SJSA1 (cell line): ENCODE data around the gene GPR84. TPM values are rescaled to one million over a fixed set of nuclear protein-coding genes. Genes with fewer than 3 reads are reported as not detected.
"Not testable (repeated sequence)": the region's sequence is repeated elsewhere in the genome, so short reads cannot be mapped to it uniquely, and the experiment has no call there.

Source experiments
- DNase-seq, 2 experiments: peaks; one replicate each; pipeline ENCODE4 v3.0.0-alpha.2; 2015 to 2020; ENCODE audit warnings: low spot score in 2 of 2, low read depth in 1 of 2
- H3K27ac ChIP-seq: fragments of 250-450 bp; sonication (Bioruptor Pico); 2 replicates; pipeline ENCODE4 v1.5.1; 2020; ENCODE audit warnings: mild to moderate bottlenecking, moderate library complexity
- H3K27me3 ChIP-seq: fragments of 250-450 bp; sonication (Bioruptor Pico); replicated peaks from 2 replicates; pipeline ENCODE4 v1.5.1; 2020; ENCODE audit warnings: mild to moderate bottlenecking, moderate library complexity
- H3K36me3 ChIP-seq: fragments of 250-450 bp; sonication (Bioruptor Pico); 2 replicates; pipeline ENCODE4 v1.5.1; 2020; ENCODE audit warnings: mild to moderate bottlenecking
- H3K4me1 ChIP-seq: fragments of 250-450 bp; sonication (Bioruptor Pico); replicated peaks from 2 replicates; pipeline ENCODE4 v1.6.1; 2021; ENCODE audit warnings: mild to moderate bottlenecking
- H3K4me3 ChIP-seq: fragments of 250-450 bp; sonication (Bioruptor Pico); 2 replicates; pipeline ENCODE4 v1.5.1; 2020; ENCODE audit warnings: mild to moderate bottlenecking
- H3K9me3 ChIP-seq: fragments of 250-450 bp; sonication (Bioruptor Pico); replicated peaks from 2 replicates; pipeline ENCODE4 v1.5.1; 2020; ENCODE audit warnings: mild to moderate bottlenecking
- total RNA-seq: library from RNA; depleted of rRNA; stranded (reverse); fragments of >200 nt; shearing (Covaris generic); gene quantifications from 2 replicates; pipeline ENCODE4 v1.2.3, GENCODE V29; 2014

GPR84 gene
- total RNA-seq, 1 experiment from 2014 or later = not detected

DNA sequence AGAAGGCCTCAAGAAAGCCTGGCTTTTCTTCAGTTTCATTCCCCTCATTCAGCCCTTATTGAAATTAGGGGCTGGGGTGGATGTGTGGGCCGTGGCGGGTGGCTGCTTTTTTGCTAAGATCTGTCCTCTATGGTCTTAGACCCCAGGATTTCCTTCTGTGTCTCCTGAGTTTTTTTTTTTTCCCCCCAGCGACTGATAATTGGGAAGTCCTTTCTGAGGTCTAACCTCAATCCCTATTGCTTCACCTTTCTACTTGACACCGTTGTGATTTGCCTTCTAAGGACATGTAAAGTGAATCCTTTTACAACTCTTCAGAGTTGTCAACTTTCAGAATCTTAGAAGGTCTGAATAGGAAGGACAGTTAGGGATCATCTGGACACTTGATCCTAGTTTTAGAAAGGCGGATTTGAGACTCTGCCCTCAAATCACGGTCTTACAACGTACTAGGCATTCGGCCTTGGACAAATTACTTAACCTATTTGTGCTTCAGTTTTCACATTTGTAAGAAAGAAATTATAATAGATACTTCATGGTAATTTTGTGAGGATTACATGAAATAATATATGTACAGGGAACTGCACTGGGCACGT is 4.4 kb downstream of the GPR84 start:
- no peak for DNase-seq
- H3K4me1 ChIP-seq = peaks cover 29% of the 10 kb centered on the region
- no peaks in the 10 kb centered on the region for H3K27me3 ChIP-seq
- H3K4me3 ChIP-seq = peak overlapping the region; percentile 43
- H3K9me3 ChIP-seq = no peaks in the 10 kb centered on the region
- no peaks in the 10 kb centered on the region for H3K36me3 ChIP-seq
- H3K27ac ChIP-seq = peak overlapping the region; percentile 78

DNA sequence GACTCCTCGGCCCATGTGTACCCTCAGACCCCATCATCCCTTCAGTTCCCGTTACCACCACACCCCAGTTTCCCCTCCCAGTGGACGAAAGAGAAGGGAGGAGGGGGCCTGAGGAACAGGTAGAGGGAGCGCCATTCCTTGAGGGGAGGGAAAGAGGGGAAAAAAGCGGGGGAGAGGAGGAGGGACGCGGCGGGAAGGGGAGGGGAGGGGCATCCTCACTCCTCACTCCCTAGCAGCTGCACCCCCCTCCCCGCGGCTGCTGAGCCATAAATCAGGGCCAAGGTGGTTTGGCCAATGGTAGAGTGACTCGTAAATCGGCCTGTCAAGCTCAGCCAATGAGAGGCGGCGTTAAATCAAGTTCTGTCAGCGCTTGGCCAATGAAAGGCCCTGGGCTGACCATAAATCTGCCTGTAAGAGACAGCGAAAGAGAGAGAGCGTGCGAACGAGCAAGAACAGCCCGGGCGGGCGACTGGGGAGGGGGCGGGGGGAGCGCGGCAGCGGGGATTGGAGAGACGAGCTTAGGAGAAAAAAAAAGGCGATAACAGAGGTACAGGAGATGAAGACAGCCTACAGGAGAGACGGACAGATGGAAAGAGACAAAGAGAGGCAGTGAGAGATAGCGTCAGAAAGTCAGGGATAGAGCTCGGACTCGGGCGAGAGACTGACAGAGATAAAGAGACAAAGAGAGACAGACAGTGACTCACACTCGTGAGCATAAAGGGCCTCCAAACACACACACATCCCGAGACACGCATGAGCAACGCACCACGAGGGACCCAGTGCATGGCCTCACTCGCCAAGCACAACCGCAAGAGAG is 5.1 kb downstream of the GPR84 start:
- H3K27ac ChIP-seq = peak overlapping the region; percentile 78
- DNase-seq = peak; percentile 96 to 98
- peak overlapping the region; percentile 43 for H3K4me3 ChIP-seq
- no peaks in the 10 kb centered on the region for H3K9me3 ChIP-seq
- H3K27me3 ChIP-seq = no peaks in the 10 kb centered on the region
- peaks cover 29% of the 10 kb centered on the region for H3K4me1 ChIP-seq
- no peaks in the 10 kb centered on the region for H3K36me3 ChIP-seq

DNA sequence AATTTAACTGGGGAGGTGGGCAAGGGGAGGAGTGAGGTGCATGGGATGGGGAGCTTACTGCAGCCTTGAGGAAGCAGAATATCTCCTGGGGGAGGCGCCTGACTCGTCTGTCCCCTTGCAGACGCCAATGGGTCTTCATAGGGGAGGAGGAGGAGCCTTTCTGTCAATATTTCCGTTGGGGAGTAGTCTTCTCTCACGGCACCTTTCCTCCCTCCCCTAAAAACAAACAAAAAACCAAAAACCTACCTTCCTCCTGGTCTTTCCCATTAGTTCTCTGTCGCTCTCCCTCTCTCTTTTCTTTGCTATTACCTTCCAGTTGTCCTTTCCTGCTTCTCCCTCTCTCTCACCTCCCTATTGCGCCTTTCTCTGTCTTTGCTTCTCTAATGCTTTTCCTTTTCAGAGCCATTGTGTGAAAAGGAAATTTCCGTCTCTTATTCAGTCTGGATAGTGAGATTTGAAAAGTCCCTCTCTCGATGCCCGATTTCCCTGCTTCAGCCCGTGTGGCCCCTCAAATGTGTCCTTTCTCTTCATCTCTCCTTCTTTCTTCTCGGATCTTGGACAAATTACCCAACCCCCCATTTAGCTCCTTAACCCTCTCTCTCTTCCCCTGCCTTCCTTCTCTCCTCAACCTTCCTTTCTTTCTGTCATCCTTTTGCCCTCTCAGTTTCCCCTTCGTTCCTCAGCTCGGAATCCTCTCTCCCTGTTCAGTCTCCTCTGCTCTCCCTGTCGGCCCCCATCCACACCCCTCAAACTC is 5.9 kb downstream of the GPR84 start:
- H3K4me1 ChIP-seq = peaks cover 29% of the 10 kb centered on the region
- no peaks in the 10 kb centered on the region for H3K27me3 ChIP-seq
- H3K27ac ChIP-seq = peak overlapping the region; percentile 73
- H3K4me3 ChIP-seq = peak overlapping the region; percentile 43
- H3K9me3 ChIP-seq = no peaks in the 10 kb centered on the region
- no peaks in the 10 kb centered on the region for H3K36me3 ChIP-seq
- DNase-seq = peak in 1 of 2 experiments; percentile 44

DNA sequence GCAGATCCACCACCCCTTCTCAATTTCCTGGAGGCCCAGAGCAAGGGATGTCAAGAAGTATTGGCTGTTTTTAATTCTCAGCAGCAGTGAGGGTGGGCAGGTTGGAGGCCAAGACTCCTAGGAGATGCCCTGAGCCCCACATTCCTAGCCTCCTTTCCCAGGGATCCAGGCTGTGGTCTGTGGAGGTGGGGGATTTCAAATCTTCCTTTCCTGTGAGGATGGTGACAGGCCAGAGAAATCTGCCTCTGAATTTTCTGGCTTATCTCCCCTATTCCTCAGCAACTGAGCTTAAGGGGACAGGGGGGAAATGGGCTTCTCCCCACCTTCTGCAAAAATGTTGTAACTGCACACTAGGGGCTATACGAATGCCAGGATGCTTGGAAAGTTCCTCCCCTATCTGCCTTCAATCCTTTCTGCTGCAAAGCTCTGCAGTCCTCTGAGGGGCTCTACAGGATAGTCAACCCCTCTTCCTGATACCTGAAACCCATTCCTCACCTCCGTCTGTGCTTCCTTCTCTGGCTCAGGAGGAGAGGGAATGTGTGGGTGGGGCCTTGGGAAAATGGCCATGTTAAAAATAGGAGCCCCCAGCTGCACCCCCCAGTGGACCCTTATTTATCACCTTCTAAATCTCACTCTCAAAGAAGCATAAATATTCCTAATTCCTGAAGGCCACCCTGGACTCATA is 6.6 kb downstream of the GPR84 start:
- H3K4me3 ChIP-seq = no peak overlapping the region
- no peaks in the 10 kb centered on the region for H3K9me3 ChIP-seq

DNA sequence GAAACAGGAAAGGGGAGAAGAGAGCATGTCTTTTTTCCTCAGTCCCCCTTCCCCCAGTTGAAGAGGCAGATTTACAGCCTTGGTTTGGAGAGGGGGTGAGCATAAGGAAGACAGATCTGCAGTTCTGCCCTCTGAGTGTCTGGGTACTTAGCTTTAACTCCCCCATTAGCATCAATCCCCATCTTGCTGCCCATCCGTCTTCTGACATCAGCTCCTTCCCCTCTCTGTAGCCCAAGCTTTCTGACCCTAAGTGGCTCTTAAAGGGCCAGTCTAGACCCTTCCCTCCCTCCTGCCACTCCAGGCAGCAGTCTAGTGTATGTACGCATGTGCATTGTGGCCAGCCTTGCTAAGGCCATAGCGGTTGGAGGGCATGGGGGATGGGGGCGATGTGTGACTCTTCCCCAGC is 7.3 kb downstream of the GPR84 start:
- no peaks in the 10 kb centered on the region for H3K27me3 ChIP-seq
- peaks cover 32% of the 10 kb centered on the region for H3K4me1 ChIP-seq
- peaks cover 5% of the 10 kb centered on the region; the same call in 1 of the 2 replicates for H3K36me3 ChIP-seq
- H3K27ac ChIP-seq = no peak overlapping the region
- no peak for DNase-seq
- H3K9me3 ChIP-seq = no peaks in the 10 kb centered on the region
- H3K4me3 ChIP-seq = no peak overlapping the region

More for the DNA sequence above, 6.6 kb downstream of the GPR84 start:
- H3K27ac ChIP-seq = no peak overlapping the region
- no peak for DNase-seq
- H3K27me3 ChIP-seq = no peaks in the 10 kb centered on the region
- 0 out of 2 replicates have a peak, but pooled peaks cover under 1% of the 10 kb centered on the region for H3K36me3 ChIP-seq
- H3K4me1 ChIP-seq = peaks cover 30% of the 10 kb centered on the region

DNA sequence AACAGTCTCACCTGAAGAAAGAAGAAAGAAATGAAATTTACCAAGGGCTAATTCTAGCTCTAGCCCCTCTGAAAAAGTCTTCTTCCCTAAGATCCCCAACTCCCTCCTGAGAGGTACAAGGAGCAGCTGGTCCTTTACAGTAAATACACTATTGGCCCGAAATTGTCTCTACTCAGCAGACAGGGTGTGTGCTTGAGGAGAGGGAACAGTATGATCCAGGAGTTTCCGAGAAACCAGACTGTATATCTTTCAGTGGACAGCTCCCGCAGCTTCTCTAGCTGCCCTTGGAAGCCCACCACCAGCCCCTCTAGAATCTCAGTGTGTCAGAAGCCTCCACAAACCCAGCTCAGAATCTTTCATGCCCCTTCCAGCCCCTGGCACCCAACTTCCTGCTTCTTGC is 8.1 kb downstream of the GPR84 start:
- H3K4me1 ChIP-seq = peaks cover 32% of the 10 kb centered on the region
- no peak overlapping the region for H3K27ac ChIP-seq
- H3K27me3 ChIP-seq = no peaks in the 10 kb centered on the region
- peaks cover 13% of the 10 kb centered on the region for H3K36me3 ChIP-seq
- DNase-seq = no peak
- no peaks in the 10 kb centered on the region for H3K9me3 ChIP-seq
- H3K4me3 ChIP-seq = no peak overlapping the region

DNA sequence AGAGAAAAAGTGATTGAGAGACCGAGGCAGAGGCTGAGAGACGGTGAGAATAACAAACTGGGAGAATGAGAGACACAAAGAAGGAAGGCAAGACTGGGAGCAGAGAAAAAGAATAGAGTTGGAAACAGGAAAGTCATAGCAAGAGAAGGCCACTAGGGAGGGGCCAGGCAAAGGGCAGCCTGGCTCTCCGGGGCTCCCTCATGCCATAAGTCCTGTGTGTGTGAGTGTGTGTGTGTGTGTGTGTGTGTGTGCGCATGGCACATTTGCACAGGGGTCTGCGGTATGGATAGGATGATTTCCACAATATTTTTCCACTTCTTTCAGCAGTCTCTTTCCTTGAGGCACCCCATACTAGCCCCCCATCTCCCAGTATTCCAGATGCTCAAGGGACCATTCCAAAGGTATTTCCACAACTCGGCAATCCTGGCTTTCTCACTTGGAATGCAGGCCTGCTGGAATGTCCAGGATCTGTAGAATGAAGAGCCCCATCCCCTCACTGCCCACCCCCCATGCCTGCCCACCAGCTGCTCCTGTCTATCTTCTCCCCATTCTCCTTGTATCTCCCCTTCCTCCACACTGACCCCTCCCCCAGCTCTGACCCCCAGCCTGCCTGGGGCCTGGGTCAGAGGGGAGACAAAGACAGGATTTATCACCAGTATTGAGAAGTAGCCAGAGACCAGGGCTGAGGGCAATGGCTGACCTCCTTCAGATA is 9.0 kb downstream of the GPR84 start:
- Histone ChIP-seq H3K36me3 (peaks cover 22% of the 10 kb centered on the region), H3K27ac (no peak overlapping the region), H3K27me3 (no peaks in the 10 kb centered on the region), H3K4me3 (no peak overlapping the region), H3K9me3 (no peaks in the 10 kb centered on the region), H3K4me1 (peaks cover 26% of the 10 kb centered on the region)
- DNase-seq = no peak

DNA sequence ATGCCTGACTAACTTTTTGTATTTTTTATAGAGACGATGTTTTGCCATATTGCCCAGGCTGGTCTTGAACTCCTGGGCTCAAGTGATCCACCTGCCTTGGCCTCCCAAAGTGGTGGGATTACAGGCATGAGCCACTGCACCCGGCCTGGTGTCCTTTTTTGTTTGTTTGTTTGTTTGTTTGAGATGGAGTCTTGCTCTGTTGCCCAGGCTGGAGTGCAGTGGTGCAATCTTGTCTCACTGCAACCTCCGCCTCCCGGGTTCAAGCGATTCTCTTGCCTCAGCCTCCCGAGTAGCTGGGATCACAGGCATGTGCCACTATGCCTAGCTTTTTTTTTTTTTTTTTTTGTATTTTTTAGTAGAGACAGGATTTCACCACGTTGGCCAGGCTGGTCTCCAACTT is 10.0 kb downstream of the GPR84 start:
- DNase-seq, H3K27ac ChIP-seq, H3K9me3 ChIP-seq, H3K4me3 ChIP-seq, H3K27me3 ChIP-seq: not testable (repeated sequence)
- Histone ChIP-seq H3K36me3 (peaks cover 30% of the 10 kb centered on the region), H3K4me1 (peaks cover 17% of the 10 kb centered on the region)

DNA sequence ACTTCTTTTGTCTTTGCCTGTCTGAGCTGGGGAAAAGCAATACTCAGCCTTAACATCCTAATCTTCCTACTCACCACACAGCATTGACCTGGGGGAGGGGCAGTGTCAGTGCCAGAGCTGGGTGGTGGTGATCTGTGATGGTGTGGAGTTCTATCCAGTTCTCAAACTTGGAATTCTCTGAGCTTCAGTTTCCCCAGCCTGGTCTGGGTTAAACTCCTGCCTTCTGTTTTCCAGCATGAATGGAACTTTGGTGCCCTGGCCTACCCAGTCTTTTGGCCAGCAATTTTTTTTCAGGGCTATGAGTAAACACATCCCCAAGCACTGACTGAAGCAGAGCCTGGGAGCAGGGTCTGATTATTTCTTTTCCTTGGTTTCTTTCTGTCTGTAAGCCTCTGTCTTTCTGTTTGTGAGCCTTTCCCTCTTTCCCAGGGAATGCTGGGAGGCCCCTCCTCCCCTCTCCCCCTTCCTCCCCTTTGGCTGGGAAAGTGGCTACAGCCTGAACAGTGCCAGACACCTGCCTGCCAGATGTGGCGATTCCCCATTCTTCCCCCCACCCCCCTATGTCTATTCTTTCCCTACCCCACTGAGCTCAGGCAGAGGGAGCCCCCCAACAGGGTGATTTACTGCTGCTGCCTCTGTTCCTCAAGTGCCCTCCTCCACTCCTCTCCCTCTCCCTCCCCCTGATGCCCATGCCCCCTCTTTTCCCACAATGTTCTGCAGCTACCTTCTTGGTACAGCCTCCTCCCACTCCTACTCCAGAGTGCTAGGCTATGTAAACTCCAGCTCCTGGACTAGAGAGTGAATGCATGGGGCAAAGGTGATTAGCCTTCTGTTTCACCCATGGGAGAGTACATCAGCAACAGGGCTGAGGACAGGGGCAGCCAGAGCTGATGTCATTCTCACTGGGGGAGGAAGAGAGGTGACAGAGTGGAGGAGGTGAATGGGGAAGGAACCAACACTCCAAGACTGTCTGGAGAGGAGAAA is 11.1 kb downstream of the GPR84 start:
- H3K27me3 ChIP-seq = no peaks in the 10 kb centered on the region
- DNase-seq = no peak
- H3K36me3 ChIP-seq = peaks cover 38% of the 10 kb centered on the region
- no peak overlapping the region for H3K4me3 ChIP-seq
- H3K9me3 ChIP-seq = no peaks in the 10 kb centered on the region
- no peak overlapping the region for H3K27ac ChIP-seq
- peaks cover 10% of the 10 kb centered on the region for H3K4me1 ChIP-seq

DNA sequence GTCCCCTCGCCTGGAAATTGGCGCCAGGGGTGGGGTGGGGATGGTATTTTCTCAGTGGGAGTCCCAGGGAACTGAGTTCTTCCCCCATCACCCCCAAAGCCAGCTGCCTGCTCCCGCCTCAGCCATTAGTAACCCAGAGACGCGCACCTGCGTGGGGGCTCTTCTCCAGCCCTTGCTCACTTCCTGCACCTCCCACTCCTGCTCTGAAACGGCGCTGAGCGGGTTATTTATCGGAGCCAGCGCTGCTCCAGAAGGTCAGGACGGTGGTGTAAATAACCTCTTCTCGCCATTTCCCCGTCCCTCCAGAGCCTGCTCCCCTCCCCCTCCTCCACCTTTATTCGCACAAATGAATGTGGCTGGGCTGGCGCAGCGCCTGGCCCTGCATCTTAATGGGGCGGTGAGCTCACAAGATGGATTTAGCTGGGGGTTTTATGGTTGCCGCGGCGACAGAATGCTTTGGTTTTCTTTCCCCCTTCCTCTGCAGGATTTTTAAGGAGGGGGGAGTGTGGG is 12.2 kb downstream of the GPR84 start:
- H3K27ac ChIP-seq = no peak overlapping the region
- H3K4me3 ChIP-seq = no peak overlapping the region
- DNase-seq = no peak
- H3K4me1 ChIP-seq = 0 out of 2 replicates have a peak, but pooled peaks cover 3% of the 10 kb centered on the region
- H3K9me3 ChIP-seq = no peaks in the 10 kb centered on the region
- H3K27me3 ChIP-seq = no peaks in the 10 kb centered on the region
- peaks cover 49% of the 10 kb centered on the region for H3K36me3 ChIP-seq

DNA sequence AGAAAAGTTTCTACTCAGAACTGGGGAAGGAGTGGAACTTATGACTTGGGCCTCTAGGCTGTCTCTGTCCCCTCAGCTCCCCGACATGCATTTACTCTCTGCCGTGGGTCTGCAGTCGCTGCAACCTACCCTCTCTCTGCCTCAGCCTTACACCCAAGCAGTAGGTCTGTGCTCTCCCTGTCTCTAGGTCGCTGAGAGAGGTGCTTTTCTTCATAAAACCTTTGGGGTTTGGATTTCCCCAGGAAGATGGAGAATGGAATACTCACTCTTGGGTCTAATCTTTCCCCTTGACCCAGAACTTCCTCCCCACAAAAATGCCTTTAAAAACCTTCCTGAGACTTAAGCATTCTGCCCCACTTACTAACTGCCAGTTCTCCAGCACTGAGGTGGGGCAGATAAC is 12.9 kb downstream of the GPR84 start:
- H3K4me1 ChIP-seq = 0 out of 2 replicates have a peak, but pooled peaks cover 3% of the 10 kb centered on the region
- H3K4me3 ChIP-seq = no peak overlapping the region
- H3K9me3 ChIP-seq = no peaks in the 10 kb centered on the region
- H3K27ac ChIP-seq = no peak overlapping the region
- peaks cover 57% of the 10 kb centered on the region for H3K36me3 ChIP-seq
- no peaks in the 10 kb centered on the region for H3K27me3 ChIP-seq
- DNase-seq = no peak

DNA sequence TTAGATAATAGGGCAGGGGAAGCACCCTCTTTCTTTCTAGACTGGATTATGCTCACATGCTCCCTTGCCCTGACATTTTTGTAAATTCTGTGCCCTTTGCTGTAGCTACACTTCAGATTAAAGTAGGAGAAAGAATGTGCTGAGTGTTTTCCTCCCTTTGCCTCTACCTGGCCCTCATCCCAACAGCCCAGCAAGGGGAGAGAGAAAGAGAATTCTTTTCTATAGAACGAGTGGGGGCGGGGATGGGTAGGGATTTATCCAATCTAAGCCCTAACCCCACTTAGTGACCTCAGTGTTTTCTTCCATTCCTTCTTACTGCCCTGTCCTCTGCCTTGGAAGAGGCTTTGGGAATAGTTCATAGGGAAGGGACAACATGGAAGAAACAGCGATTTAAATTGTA is 13.5 kb downstream of the GPR84 start:
- H3K4me3 ChIP-seq = no peak overlapping the region
- peaks cover 60% of the 10 kb centered on the region for H3K36me3 ChIP-seq
- DNase-seq = no peak
- no peaks in the 10 kb centered on the region for H3K27me3 ChIP-seq
- H3K9me3 ChIP-seq = no peaks in the 10 kb centered on the region
- no peak overlapping the region for H3K27ac ChIP-seq
- 0 out of 2 replicates have a peak, but pooled peaks cover 3% of the 10 kb centered on the region for H3K4me1 ChIP-seq
